ENCODE data around the gene SEMA6D.

SEMA6D gene

DNA sequence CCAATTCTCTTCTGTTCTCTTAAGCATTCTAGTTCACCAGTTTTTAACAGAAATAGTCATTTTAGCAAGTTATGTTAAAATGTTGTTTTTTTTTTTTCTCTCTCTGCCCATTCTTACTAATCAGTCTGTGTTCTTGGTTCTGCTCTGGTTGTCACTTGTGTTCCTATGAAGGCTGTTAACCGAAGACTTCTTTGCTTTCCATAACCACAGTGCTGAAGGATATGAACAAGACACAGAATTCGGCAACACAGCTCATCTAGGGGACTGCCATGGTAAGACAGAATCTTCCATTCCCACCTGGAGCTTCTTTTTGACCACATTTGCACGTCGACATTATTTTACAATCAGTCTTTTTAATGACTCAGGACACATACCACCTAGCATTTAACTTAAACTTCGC, 49.1 kb downstream of the SEMA6D start:
- no peak for TF ChIP-seq GATA1 (IDR thresholded peaks at IDR 0.05; ENCODE audit: low read depth, low read length)

DNA sequence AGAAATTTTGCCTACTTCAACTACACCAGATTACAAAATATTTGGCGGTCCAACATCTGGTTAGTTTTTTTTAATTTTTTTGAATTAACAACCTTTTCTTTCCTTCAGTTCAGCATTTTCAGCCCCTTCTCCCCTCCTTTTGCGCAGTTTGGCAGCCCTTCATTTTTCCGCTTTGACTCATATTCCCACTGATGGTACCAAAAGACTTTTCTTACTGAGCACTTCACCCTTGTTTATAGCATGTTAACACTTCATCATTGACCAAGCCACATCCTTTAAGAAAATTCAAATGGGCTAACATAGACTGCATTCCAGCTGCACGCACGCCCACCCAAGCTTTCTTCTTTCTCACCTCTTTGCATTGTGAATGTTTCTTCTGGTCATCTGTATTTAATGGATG, 49.7 kb downstream of the SEMA6D start:
- TF ChIP-seq GATA1 (IDR thresholded peaks at IDR 0.05; ENCODE audit: low read depth, low read length), result no peak
- no peak for TF ChIP-seq POLR2A (IDR thresholded peaks at IDR 0.05; ENCODE audit: low read length)
- no peak for DNase-seq

More for the DNA sequence above, 49.1 kb downstream of the SEMA6D start:
- DNase-seq, result no peak

DNA sequence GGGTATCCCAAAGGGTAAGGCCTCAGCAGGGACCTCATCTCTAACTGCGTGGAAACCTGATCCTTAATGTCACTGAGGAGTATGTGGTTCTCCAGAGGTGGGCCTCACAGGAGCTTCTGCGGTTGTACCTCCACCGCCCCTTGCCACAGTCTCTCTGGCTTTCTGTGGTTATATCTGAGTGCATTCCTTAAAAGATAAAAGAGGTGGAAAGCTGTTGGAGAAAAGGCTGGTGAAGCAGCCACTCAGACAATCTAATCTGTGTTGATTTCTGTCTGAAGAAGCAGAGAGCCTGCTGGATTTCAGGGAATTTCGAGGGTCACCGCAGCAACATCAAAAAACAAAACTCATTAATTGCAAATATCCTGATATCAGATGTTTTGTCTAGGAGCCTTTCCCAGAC, 51.4 kb downstream of the SEMA6D start:
- TF ChIP-seq GATA1 (IDR thresholded peaks at IDR 0.05; ENCODE audit: low read depth, low read length) (no peak), POLR2A (IDR thresholded peaks at IDR 0.05; ENCODE audit: low read length) (no peak)

DNA sequence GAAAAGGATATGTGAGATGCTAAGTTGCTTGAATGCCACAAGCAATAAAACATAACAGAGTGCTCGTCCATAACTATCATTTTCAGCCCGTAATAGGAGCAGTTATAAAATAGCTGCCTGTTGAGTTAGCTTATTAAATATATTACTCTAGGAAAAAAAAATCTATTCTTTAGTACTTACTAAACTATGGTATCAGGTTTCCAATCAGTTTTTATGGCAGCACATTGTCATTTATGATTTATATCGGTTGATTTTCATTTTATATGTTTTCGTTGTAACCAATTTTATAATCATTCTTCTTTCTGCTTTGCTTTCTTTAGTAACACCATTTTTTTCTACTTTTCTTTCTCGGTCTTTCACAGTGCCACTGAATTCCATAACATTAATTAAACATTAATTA, 51.9 kb downstream of the SEMA6D start:
- TF ChIP-seq GATA1 (IDR thresholded peaks at IDR 0.05; ENCODE audit: low read depth, low read length), result no peak
- no peak for TF ChIP-seq POLR2A (IDR thresholded peaks at IDR 0.05; ENCODE audit: low read length)
- no peak for DNase-seq

More for the DNA sequence above, 51.4 kb downstream of the SEMA6D start:
- no peak for DNase-seq

DNA sequence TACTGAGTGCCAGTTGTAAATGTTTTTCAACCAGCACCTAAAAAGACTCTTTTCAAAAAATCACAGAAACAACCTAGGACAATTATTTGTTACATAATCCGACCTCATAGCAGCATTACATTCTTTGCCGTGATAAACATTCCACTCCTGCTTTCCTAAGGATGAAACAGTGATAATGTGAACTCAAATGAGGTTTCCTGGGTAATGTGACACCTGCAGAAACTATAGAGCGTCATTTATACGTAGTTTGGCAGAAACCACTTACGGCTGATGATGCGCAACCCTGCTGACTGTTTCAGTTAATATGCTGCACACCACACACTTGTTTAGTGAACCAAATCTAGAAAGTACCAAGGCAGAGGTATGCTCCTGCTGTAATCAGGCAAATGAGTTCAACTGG, 55.8 kb downstream of the SEMA6D start:
- TF ChIP-seq POLR2A (IDR thresholded peaks at IDR 0.05; ENCODE audit: low read length), result no peak
- TF ChIP-seq GATA1 (IDR thresholded peaks at IDR 0.05; ENCODE audit: low read depth, low read length), result no peak
- no peak for DNase-seq

DNA sequence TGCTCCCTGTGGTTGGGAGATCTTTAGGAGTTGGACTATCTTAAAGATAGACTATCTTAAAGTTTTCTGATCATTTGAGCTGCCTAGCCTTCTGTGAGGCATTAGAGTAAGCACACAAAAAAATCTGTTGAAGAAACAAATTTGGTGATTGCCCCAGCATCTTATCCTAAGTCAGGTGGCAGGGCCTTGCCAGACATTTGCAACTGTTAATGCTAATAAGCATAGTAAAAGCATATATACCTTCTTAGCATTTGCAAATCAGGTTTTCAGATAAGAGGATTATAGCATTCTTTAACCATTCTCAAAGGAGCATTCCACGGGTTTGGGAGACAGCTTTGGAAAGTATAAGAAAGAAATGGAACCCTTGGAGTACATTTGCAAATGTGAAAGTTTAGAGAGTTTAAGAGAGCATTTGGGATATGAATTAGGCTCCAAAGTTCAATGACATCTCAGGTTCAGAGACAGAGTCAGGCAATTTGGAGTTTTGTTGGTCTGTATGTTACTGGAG, 61.0 kb downstream of the SEMA6D start:
- DNase-seq, result no peak
- TF ChIP-seq POLR2A (IDR thresholded peaks at IDR 0.05; ENCODE audit: low read length), result no peak

DNA sequence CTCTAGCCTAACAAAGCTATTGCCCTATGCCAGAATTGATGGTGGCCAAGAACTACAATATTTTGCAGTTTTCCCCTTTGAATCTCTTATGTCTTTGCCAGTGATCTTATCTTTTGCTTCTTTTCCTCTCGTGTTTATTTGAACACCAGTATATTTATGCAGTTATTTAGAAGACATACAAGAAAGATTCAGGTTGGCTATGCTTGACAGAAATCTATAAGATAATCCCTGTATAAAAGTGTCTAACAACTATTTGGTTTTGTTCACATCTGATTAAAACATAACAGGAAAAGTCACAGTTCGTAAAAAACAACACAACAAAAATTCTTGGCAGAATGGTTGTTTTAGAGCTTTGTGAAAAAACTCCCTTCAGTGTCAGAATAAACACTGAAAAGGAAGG, 63.7 kb downstream of the SEMA6D start:
- no peak for DNase-seq
- TF ChIP-seq GATA1 (IDR thresholded peaks at IDR 0.05; ENCODE audit: low read depth, low read length), result no peak
- TF ChIP-seq POLR2A (IDR thresholded peaks at IDR 0.05; ENCODE audit: low read length), result no peak

DNA sequence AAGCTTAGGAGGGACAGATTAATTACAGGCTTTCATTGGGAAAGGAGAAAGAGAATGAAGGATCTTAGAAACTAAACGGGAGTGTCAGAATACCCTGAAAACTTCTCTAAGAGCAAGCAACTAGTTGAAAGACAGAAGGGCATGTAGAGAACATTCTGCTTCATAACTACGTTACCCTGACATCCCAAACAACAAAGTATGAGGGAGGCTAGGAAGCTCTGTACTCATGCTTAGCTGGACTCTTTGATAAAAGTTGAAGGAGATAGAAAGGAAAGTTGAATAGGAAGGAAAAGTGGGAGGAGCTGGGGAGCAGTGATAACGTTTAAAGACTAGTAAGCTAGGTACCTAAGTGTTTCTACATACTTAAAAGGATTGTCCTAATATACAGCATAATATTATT, 64.2 kb downstream of the SEMA6D start:
- TF ChIP-seq POLR2A (IDR thresholded peaks at IDR 0.05; ENCODE audit: low read length), result no peak
- no peak for TF ChIP-seq GATA1 (IDR thresholded peaks at IDR 0.05; ENCODE audit: low read depth, low read length)
- DNase-seq, result no peak

DNA sequence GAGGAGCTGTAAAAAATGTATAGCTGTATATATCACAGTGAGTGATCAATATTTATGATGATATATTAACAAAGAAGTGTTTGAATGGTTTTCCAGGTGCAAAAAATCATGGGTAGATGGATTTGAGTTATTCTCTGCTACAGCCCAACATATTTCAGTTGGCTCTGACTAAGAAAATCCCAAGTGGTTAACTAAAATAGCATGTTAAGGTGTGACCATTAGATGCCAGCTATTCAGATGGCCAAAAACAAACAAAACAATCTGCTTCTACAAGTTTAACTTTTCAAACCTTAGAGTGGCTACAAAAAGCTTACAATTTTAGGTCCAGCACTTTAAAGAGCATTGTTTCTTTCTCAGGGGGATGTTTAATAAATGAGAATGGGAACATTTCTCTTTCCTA, 67.5 kb downstream of the SEMA6D start:
- no peak for DNase-seq
- TF ChIP-seq GATA1 (IDR thresholded peaks at IDR 0.05; ENCODE audit: low read depth, low read length), result no peak
- TF ChIP-seq POLR2A (IDR thresholded peaks at IDR 0.05; ENCODE audit: low read length), result no peak

DNA sequence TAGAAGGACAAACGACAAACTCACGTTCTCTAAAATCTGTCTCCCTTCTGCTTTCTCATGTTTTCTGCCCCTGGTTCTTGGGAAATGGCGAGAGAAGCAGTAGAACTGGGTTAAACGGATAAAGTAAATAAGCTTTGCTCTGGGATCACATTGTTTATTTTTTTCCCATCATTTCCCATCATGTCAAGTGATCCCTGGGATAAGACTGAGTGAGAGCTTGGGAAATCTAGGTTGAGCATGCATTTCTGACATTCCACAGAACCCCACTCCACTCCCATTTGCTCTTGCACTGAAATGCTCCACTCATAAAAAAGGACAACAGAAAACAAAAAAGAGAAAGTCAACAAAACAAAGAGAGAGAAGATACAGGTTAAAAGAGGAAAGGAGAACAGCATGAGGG, 69.1 kb downstream of the SEMA6D start:
- TF ChIP-seq POLR2A (IDR thresholded peaks at IDR 0.05; ENCODE audit: low read length) (no peak), GATA1 (IDR thresholded peaks at IDR 0.05; ENCODE audit: low read depth, low read length) (no peak)
- no peak for DNase-seq

DNA sequence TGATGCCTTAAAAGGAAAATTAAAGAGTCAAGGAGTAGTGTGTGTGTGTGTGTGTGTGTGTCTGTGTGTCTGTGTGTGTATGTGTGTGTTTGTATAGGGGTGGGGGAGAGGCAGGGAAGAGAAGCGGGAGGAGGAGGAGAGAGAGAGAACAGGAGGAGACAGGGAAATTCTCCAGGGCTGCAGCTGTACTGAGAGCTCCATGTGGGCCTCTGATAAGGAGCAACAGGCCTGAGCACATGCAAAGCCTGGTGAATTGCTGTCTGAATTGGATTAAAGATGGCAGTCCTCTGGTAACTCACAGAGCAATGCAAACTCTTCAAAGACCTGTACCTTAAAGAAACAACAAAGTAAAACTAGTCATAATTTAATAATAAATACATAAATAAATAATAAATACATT, 70.6 kb downstream of the SEMA6D start:
- TF ChIP-seq GATA1 (IDR thresholded peaks at IDR 0.05; ENCODE audit: low read depth, low read length), result no peak
- TF ChIP-seq POLR2A (IDR thresholded peaks at IDR 0.05; ENCODE audit: low read length), result no peak
- no peak for DNase-seq

DNA sequence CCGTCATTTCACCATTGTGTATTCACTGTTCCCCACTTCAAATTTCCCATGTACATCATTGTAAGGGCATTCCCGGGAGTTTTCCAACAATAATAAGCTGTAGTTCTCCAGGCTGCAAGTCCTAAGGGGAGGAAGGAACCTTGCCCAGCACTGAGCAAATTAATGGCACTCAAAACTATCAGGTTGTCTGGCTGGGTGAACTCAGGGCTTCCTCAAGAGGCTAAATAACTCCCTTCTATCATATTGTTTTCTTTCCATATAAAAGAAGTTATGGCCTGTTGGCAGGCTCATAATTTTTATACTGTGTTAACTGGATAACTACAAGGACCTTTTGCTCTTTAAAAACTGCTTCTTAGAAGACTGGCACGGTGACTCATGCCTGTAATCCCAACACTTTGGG, 71.4 kb downstream of the SEMA6D start:
- TF ChIP-seq GATA1 (IDR thresholded peaks at IDR 0.05; ENCODE audit: low read depth, low read length), result no peak
- TF ChIP-seq POLR2A (IDR thresholded peaks at IDR 0.05; ENCODE audit: low read length), result no peak
- DNase-seq, result no peak

DNA sequence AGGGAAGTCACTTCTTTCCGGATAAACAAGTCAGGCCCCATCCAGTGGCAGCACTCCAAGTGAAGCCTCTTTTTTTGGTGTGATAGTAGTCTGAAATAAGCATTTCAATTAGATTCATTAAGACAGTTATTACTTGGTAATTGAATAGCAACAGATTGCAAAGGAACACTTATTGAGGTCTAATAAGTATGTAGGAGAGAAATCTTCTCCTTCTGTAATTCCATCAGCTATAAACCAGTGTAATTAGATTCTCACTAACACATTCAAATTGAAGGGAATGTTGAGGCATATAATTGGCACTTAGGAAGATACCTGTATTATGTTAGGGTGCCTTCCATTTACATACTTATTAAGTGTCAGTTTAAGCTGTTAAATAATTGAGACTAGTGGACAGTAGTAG, 73.9 kb downstream of the SEMA6D start:
- no peak for DNase-seq
- no peak for TF ChIP-seq POLR2A (IDR thresholded peaks at IDR 0.05; ENCODE audit: low read length)
- TF ChIP-seq GATA1 (IDR thresholded peaks at IDR 0.05; ENCODE audit: low read depth, low read length), result no peak

DNA sequence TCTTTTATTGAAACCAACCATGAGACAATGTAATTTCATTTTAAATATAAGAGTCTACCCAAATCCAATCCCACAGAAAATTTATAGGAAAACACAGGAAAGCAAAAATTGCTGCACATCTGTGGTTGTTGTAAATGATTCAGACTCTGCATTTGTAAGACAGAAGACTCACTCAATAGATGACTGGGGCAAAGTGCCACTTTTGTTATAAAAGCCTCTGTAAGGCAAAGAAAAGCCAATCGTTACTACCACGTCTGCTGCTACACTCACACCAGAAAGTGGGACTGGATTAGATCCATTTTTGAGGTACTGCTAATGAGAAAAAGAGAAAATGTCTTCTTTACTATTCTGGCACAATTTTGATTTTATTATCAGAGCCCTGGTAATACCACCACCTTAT, 74.9 kb downstream of the SEMA6D start:
- no peak for TF ChIP-seq POLR2A (IDR thresholded peaks at IDR 0.05; ENCODE audit: low read length)
- TF ChIP-seq GATA1 (IDR thresholded peaks at IDR 0.05; ENCODE audit: low read depth, low read length), result no peak
- no peak for DNase-seq

DNA sequence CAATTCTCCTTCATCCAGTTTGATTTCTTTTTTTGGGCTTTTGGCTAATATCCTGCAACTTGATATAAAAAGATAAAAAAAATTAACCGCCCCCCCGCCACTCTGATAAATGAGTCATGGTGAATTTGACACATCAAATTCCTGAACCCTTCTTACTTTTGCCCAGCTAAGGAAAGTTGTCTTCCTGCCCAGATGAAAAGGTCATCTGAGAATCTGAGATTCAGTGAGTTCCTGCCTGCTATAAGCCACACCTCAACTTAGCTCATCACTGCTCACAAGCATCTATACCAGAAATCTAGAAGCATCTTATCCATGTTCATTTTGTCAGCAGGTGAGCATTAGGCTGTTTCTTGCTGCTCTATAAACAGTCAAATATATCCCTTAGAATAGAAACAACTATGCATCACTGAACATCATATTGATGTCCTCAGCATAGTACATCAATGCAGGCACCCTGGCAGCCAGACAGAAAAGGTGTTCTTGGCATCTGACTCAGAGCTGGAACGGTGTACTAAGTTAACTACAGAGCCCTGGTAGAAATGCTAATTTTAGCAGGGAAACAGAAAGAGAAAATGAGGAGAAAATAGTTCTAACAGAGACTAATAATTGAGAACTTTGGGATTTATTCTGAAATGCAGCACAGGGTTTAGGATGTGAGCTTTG, 77.1 kb downstream of the SEMA6D start:
- DNase-seq, result no peak
- TF ChIP-seq GATA1 (IDR thresholded peaks at IDR 0.05; ENCODE audit: low read depth, low read length) (no peak), POLR2A (IDR thresholded peaks at IDR 0.05; ENCODE audit: low read length) (no peak)

DNA sequence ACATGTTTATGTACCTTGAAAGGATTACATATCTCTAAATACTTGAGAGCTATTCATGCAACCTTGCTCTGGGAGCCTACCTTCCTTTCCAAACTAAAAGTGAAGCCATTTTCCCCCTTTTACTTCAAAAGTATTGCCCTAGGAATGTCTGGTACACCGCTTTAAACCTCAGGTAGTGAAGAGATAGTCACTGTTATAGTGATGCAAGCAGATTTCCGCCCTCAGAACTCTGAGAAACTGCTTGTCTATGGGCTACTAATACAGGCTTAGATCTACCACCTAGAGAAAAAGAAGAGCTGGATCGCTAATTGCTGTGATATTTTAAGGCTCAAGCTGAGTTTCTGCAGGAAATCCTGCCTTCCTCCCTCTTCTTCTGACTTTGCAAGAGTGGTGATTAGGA, 78.6 kb downstream of the SEMA6D start:
- TF ChIP-seq GATA1 (IDR thresholded peaks at IDR 0.05; ENCODE audit: low read depth, low read length), result no peak
- TF ChIP-seq POLR2A (IDR thresholded peaks at IDR 0.05; ENCODE audit: low read length), result no peak
- no peak for DNase-seq
